ENCODE results near the gene ANKDD1B. TPM values are rescaled to one million over a fixed set of nuclear protein-coding genes. Genes with fewer than 3 reads are reported as not detected.

Gene ANKDD1B
- total RNA-seq, 1 donor from 2014 or later, result 1.0 TPM

DNA sequence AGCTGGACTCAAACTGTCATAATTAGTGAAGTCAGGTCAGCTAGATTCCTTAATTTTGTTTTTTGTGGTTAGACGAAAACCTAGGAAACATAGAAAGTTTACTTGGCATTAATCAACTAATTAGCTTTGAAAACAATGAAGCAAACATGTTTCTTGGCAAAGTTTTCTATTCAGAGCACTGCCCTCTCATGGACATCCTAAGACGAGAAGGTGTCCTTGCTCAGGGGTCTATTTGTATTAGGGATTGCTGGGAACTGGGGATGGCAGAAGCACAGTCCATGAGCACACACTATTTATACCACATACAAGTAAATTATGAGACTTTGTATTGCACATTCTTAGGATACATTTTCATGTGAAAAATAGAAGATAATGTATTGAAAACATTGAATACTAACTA is 56.3 kb downstream of the ANKDD1B start:
- Mint-ChIP-seq H3K9me3 (no peaks in the 10 kb centered on the region), H3K4me1 (peaks cover 16% of the 10 kb centered on the region), H3K4me3 (no peak overlapping the region), H3K27me3 (no peaks in the 10 kb centered on the region), H3K27ac (no peak overlapping the region), H3K36me3 (ENCODE audit: low read depth) (peaks cover 8% of the 10 kb centered on the region)
- no peak for ATAC-seq (ENCODE audit: low read depth)
- intact Hi-C loops (cut with micrococcal nuclease), result loop anchor here (5.0 kb wide), 3 partner anchors 60 to 330 kb away; partner anchors contain the start of genes CERT1, HMGCR and POLK
- ChIA-PET CTCF (interaction anchor here (2.2 kb wide), 1 partner anchor 14 kb away, joined by 7 read pairs; no protein-coding TSS in a partner anchor), POLR2A (no interaction called here)
- DNase-seq, result no peak
- TF ChIP-seq, protein P1, sequence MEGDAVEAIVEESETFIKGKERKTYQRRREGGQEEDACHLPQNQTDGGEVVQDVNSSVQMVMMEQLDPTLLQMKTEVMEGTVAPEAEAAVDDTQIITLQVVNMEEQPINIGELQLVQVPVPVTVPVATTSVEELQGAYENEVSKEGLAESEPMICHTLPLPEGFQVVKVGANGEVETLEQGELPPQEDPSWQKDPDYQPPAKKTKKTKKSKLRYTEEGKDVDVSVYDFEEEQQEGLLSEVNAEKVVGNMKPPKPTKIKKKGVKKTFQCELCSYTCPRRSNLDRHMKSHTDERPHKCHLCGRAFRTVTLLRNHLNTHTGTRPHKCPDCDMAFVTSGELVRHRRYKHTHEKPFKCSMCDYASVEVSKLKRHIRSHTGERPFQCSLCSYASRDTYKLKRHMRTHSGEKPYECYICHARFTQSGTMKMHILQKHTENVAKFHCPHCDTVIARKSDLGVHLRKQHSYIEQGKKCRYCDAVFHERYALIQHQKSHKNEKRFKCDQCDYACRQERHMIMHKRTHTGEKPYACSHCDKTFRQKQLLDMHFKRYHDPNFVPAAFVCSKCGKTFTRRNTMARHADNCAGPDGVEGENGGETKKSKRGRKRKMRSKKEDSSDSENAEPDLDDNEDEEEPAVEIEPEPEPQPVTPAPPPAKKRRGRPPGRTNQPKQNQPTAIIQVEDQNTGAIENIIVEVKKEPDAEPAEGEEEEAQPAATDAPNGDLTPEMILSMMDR (IDR thresholded peaks at IDR 0.05), result no peak

DNA sequence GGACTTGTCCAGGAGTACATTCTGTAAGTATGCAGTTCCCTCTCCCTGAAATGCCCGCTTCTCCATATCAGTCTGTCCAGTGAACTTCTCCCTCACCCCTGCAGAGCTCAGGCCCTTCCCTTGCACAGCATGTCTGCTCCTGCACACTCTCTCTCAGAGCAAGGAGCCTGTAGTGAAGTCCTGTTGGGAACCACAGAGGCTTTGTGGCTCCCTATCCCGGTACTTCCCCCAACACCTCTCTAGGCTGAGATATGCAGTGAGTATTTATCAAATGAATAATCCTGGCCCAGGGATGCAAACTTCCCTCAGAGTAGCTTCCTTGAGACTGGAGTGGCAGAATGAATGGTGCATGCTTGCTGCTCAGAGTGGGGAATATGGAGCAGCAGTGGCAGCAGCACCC is 57.2 kb downstream of the ANKDD1B start:
- ATAC-seq (ENCODE audit: low read depth), result no peak
- ChIA-PET POLR2A (no interaction called here), CTCF (interaction anchor here (2.2 kb wide), 1 partner anchor 13 kb away, joined by 7 read pairs; no protein-coding TSS in a partner anchor)
- H3K27me3 Mint-ChIP-seq, result no peaks in the 10 kb centered on the region
- H3K9me3 Mint-ChIP-seq, result no peaks in the 10 kb centered on the region
- TF ChIP-seq, protein P1 (IDR thresholded peaks at IDR 0.05), result no peak
- no peak overlapping the region for H3K27ac Mint-ChIP-seq
- no peak overlapping the region for H3K4me3 Mint-ChIP-seq
- intact Hi-C loops (cut with micrococcal nuclease), result loop anchor here (5.0 kb wide), 3 partner anchors 61 to 331 kb away; partner anchors contain the start of genes CERT1, HMGCR and POLK
- H3K36me3 Mint-ChIP-seq (ENCODE audit: low read depth), result peaks cover 16% of the 10 kb centered on the region
- no peak for DNase-seq
- H3K4me1 Mint-ChIP-seq, result peaks cover 16% of the 10 kb centered on the region

DNA sequence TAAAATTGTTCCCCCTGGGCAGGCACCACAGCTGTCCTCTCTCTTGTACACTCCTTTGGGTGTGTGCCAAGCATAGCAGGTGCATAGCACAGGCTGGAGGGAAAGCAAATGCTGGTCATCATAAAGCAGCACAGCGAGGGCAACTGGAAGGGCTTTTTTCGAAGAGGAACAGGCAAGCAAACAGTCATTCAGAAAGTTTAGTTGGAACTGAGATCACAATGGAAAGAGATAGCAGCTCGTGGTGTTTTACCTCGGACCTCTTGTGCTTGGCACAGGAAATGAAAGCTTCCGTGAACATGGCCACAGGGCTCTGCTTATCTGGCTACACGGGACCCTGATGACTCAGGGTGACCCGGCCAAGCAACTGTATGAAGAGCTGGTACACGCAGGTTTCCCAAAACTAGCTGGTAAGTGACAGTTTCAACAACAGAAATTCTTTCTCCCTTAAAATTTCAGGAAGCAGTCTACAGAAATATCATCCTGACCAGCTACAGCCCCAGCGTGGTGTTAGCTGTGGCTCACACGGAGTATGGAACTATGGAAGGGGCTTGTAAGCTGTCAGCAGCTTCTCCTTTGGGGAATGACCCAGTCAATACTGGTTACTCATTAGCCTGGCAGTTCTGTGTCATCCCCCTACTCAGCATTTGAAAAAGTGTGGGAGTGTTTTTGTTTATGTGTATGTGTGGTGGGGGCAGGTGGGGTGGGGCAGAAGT is 57.9 kb downstream of the ANKDD1B start:
- TF ChIP-seq, protein P1 (IDR thresholded peaks at IDR 0.05), result no peak
- intact Hi-C loops (cut with micrococcal nuclease), result loop anchor here (5.0 kb wide), 3 partner anchors 62 to 332 kb away; partner anchors contain the start of genes CERT1, HMGCR and POLK
- no peak for DNase-seq
- POLR2A ChIA-PET, result interaction anchor here (0.7 to 1.0 kb wide), 2 partner anchors 157 to 902 kb away, joined by 3 read pairs; partner anchors contain the start of genes CERT1, GFM2, NSA2 and POLK
- H3K4me1 Mint-ChIP-seq, result peaks cover 16% of the 10 kb centered on the region
- no peaks in the 10 kb centered on the region for H3K9me3 Mint-ChIP-seq
- peak; percentile 94 for ATAC-seq (ENCODE audit: low read depth)
- H3K27ac Mint-ChIP-seq, result peak overlapping the region; percentile 73
- H3K27me3 Mint-ChIP-seq, result no peaks in the 10 kb centered on the region
- H3K36me3 Mint-ChIP-seq (ENCODE audit: low read depth), result peaks cover 19% of the 10 kb centered on the region
- peak overlapping the region; percentile 80 for H3K4me3 Mint-ChIP-seq
- CTCF ChIA-PET, result interaction anchor here (2.2 kb wide), 1 partner anchor 12 kb away, joined by 7 read pairs; no protein-coding TSS in a partner anchor

DNA sequence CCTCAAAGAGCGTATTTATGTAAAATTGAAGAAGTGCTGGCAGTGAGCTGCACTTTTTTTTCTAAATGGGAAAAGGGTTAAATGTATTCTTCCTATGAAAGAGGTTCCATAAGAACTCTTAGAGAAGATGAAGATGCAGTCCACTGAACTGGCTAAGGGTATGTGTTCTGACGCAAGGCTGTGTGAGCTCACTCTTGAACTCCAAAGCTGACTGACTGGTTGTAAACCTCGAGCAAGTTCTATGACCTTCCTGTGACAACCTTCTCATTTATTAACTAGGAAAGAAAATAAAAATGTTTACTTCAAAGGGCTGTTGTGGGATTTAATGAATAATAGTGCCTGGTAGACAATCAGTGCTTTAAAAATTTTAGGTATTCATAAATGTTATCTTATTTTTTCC is 59.3 kb downstream of the ANKDD1B start:
- intact Hi-C loops (cut with micrococcal nuclease), result loop anchor here (5.0 to 10.0 kb wide), 2 partner anchors 37 to 96 kb away; no protein-coding TSS in a partner anchor
- Mint-ChIP-seq H3K36me3 (ENCODE audit: low read depth) (peaks cover 28% of the 10 kb centered on the region), H3K4me1 (peaks cover 16% of the 10 kb centered on the region)

DNA sequence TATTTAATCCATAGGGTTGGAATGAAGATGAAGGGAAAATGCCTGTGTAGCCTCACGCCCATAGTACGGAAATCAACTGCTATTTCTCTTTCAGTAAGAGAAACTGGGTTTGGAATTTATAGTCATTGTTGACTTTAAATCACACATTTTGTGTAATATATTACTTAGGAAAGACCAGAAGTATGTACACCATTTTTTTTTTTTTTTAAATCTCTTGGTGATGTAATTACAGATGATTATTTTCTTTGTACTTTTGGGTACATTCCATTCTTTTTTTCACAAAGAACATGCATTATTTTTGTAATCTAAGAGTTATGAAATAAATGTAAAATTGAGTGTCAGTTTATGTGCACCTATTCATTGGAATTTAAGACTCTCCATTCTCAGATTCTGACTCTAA is 60.3 kb downstream of the ANKDD1B start:
- Mint-ChIP-seq H3K9me3 (no peaks in the 10 kb centered on the region), H3K4me3 (no peak overlapping the region), H3K4me1 (peaks cover 16% of the 10 kb centered on the region), H3K36me3 (ENCODE audit: low read depth) (peaks cover 35% of the 10 kb centered on the region), H3K27me3 (no peaks in the 10 kb centered on the region), H3K27ac (no peak overlapping the region)
- TF ChIP-seq, protein P1 (IDR thresholded peaks at IDR 0.05), result no peak
- DNase-seq (no peak), ATAC-seq (ENCODE audit: low read depth) (no peak)
- CTCF ChIA-PET, result no interaction called here
- intact Hi-C loops (cut with micrococcal nuclease), result loop anchor here (5.0 to 10.0 kb wide), 2 partner anchors 36 to 97 kb away; no protein-coding TSS in a partner anchor
- POLR2A ChIA-PET, result no interaction called here

More for the DNA sequence above, 59.3 kb downstream of the ANKDD1B start:
- Mint-ChIP-seq H3K9me3 (no peaks in the 10 kb centered on the region), H3K27ac (no peak overlapping the region), H3K4me3 (no peak overlapping the region), H3K27me3 (no peaks in the 10 kb centered on the region)
- CTCF ChIA-PET, result no interaction called here
- DNase-seq (no peak), ATAC-seq (ENCODE audit: low read depth) (no peak)
- TF ChIP-seq, protein P1 (IDR thresholded peaks at IDR 0.05), result no peak
- POLR2A ChIA-PET, result no interaction called here

Measured in activated B cell treated with CpG ODN at 0.5 μM for 24 hours (primary cell).